Measurements from ENCODE around the gene ABHD4. TPM values are rescaled to one million over a fixed set of nuclear protein-coding genes. Genes with fewer than 3 reads are reported as not detected.

The ABHD4 gene
- total and polyA plus RNA-seq, 4 donors: 18.7 to 75.1 (median 47.9) TPM

- Histone ChIP-seq H3K9me3 (ENCODE audit: control insufficient read depth, insufficient read depth, low read length) (no peaks in the 10 kb centered on the region), H3K4me3 (ENCODE audit: low read depth, low read length) (no peak overlapping the region), H3K27ac (ENCODE audit: low read depth, low read length) (no peak overlapping the region), H3K36me3 (ENCODE audit: control insufficient read depth, insufficient read depth, low read length) (no peaks in the 10 kb centered on the region), H3K4me1 (ENCODE audit: control insufficient read depth, insufficient read depth, low read length) (no peaks in the 10 kb centered on the region), H3K27me3 (ENCODE audit: control insufficient read depth, insufficient read depth, low read length) (no peaks in the 10 kb centered on the region)
- DNase-seq (ENCODE audit: low read depth in 4 of 6, low spot score in 6 of 6): no peak
- WGBS (ENCODE audit: insufficient coverage): no CpG with 5 or more reads among the region's 2 CpGs
Measured at GRCh38 chr14:22651586-22651985, 53.5 kb downstream of the ABHD4 start.

GRCh38 chr14:22653012-22653621 is 55.0 kb downstream of the ABHD4 start:
- Histone ChIP-seq H3K9me3 (ENCODE audit: control insufficient read depth, insufficient read depth, low read length) (no peaks in the 10 kb centered on the region), H3K27ac (ENCODE audit: low read depth, low read length) (no peak overlapping the region), H3K27me3 (ENCODE audit: control insufficient read depth, insufficient read depth, low read length) (no peaks in the 10 kb centered on the region), H3K4me3 (ENCODE audit: low read depth, low read length) (no peak overlapping the region), H3K4me1 (ENCODE audit: control insufficient read depth, insufficient read depth, low read length) (no peaks in the 10 kb centered on the region), H3K36me3 (ENCODE audit: control insufficient read depth, insufficient read depth, low read length) (no peaks in the 10 kb centered on the region)
- WGBS (ENCODE audit: insufficient coverage): 5% methylated on average over 4 of the region's 4 CpGs
- DNase-seq (ENCODE audit: low read depth in 4 of 6, low spot score in 6 of 6): peak in 3 of 6 donors; percentile 6 to 54 (median 52)

GRCh38 chr14:22656226-22656625 is 58.1 kb downstream of the ABHD4 start:
- Histone ChIP-seq H3K27me3 (ENCODE audit: control insufficient read depth, insufficient read depth, low read length) (no peaks in the 10 kb centered on the region), H3K4me3 (ENCODE audit: low read depth, low read length) (no peak overlapping the region), H3K4me1 (ENCODE audit: control insufficient read depth, insufficient read depth, low read length) (no peaks in the 10 kb centered on the region), H3K36me3 (ENCODE audit: control insufficient read depth, insufficient read depth, low read length) (no peaks in the 10 kb centered on the region), H3K27ac (ENCODE audit: low read depth, low read length) (no peak overlapping the region), H3K9me3 (ENCODE audit: control insufficient read depth, insufficient read depth, low read length) (no peaks in the 10 kb centered on the region)
- DNase-seq (ENCODE audit: low read depth in 4 of 6, low spot score in 6 of 6): no peak
- 88% methylated on average over 2 of the region's 2 CpGs for WGBS (ENCODE audit: insufficient coverage)

DNA sequence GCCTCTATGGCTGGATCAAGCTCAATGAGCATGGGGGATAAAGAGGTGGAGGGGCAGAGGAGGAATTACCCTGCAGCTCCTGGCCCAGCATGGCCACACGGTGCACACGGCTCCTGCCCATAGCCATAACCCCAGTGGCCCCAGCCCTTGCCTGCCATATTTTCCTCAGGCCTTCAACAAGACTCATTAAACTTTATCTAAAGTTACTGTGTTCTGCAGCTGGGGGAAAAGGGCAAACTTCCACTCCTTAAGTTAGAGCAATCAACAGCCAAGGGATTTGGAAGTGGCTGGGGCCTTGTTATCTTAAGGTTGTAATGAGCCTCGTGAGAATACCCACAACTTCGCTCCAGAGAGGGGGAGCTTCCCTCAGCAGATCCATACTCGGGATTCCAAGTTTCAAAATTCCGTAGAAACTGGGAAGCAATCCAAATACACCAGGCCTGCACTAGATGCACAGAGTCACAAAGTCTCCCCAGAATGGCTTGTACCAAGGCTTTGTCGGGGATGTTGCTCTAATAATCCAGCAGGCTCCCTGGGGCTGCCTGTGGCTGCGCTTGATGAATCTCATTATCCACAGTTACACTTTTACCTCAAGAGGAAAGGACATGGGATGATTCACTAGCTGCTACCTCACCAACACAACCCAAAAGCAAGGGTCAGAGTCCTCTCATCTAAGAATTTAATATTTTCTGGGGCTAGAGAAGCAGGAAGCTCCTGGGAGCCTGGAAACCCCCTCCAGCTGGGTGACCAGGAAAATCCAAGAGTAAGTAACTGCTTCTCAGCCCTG is 59.0 kb downstream of the ABHD4 start:
- H3K27ac ChIP-seq (ENCODE audit: low read depth, low read length): no peak overlapping the region
- H3K9me3 ChIP-seq (ENCODE audit: control insufficient read depth, insufficient read depth, low read length): no peaks in the 10 kb centered on the region
- H3K4me3 ChIP-seq (ENCODE audit: low read depth, low read length): no peak overlapping the region
- no peaks in the 10 kb centered on the region for H3K36me3 ChIP-seq (ENCODE audit: control insufficient read depth, insufficient read depth, low read length)
- H3K4me1 ChIP-seq (ENCODE audit: control insufficient read depth, insufficient read depth, low read length): no peaks in the 10 kb centered on the region
- no peaks in the 10 kb centered on the region for H3K27me3 ChIP-seq (ENCODE audit: control insufficient read depth, insufficient read depth, low read length)
- no peak for DNase-seq (ENCODE audit: low read depth in 4 of 6, low spot score in 6 of 6)
- 33% methylated on average over 1 of the region's 8 CpGs for WGBS (ENCODE audit: insufficient coverage)

GRCh38 chr14:22657861-22658260 is 59.8 kb downstream of the ABHD4 start:
- DNase-seq (ENCODE audit: low read depth in 4 of 6, low spot score in 6 of 6): no peak
- H3K36me3 ChIP-seq (ENCODE audit: control insufficient read depth, insufficient read depth, low read length): no peaks in the 10 kb centered on the region
- H3K9me3 ChIP-seq (ENCODE audit: control insufficient read depth, insufficient read depth, low read length): no peaks in the 10 kb centered on the region
- H3K4me1 ChIP-seq (ENCODE audit: control insufficient read depth, insufficient read depth, low read length): no peaks in the 10 kb centered on the region
- H3K27me3 ChIP-seq (ENCODE audit: control insufficient read depth, insufficient read depth, low read length): no peaks in the 10 kb centered on the region
- WGBS (ENCODE audit: insufficient coverage): no CpG with 5 or more reads among the region's 1 CpG
- H3K4me3 ChIP-seq (ENCODE audit: low read depth, low read length): no peak overlapping the region
- H3K27ac ChIP-seq (ENCODE audit: low read depth, low read length): no peak overlapping the region

DNA sequence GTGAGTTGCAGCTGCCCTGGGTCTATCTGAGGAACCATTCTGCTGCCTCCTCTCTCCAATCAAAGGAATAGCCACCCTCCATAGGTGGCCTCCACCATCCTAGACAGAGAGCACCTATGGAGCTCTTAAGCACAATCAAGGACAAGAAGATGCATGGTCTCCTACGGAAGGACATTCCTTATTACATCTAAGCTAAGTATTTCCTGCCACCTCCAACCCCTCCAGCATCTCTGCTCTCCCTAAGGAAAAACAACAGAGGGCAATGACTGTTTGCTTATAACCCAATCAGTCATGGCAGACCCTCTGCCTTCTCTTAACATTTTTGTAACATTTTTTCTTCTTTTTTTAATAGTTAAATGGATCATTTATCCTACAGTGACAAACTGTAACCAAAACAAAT is 60.8 kb downstream of the ABHD4 start:
- H3K9me3 ChIP-seq (ENCODE audit: control insufficient read depth, insufficient read depth, low read length): no peaks in the 10 kb centered on the region

GRCh38 chr14:22660654-22661053 is 62.6 kb downstream of the ABHD4 start:
- 96% methylated on average over 4 of the region's 4 CpGs for WGBS (ENCODE audit: insufficient coverage)
- no peaks in the 10 kb centered on the region for H3K36me3 ChIP-seq (ENCODE audit: control insufficient read depth, insufficient read depth, low read length)
- no peaks in the 10 kb centered on the region for H3K9me3 ChIP-seq (ENCODE audit: control insufficient read depth, insufficient read depth, low read length)

More for the DNA sequence above, 60.8 kb downstream of the ABHD4 start:
- Histone ChIP-seq H3K4me1 (ENCODE audit: control insufficient read depth, insufficient read depth, low read length) (no peaks in the 10 kb centered on the region), H3K27ac (ENCODE audit: low read depth, low read length) (no peak overlapping the region), H3K4me3 (ENCODE audit: low read depth, low read length) (no peak overlapping the region), H3K27me3 (ENCODE audit: control insufficient read depth, insufficient read depth, low read length) (no peaks in the 10 kb centered on the region), H3K36me3 (ENCODE audit: control insufficient read depth, insufficient read depth, low read length) (no peaks in the 10 kb centered on the region)
- WGBS (ENCODE audit: insufficient coverage): 36% methylated on average over 1 of the region's 1 CpG
- DNase-seq (ENCODE audit: low read depth in 4 of 6, low spot score in 6 of 6): no peak

More at GRCh38 chr14:22660654-22661053, 62.6 kb downstream of the ABHD4 start:
- no peaks in the 10 kb centered on the region for H3K27me3 ChIP-seq (ENCODE audit: control insufficient read depth, insufficient read depth, low read length)
- H3K4me3 ChIP-seq (ENCODE audit: low read depth, low read length): no peak overlapping the region
- DNase-seq (ENCODE audit: low read depth in 4 of 6, low spot score in 6 of 6): no peak
- no peaks in the 10 kb centered on the region for H3K4me1 ChIP-seq (ENCODE audit: control insufficient read depth, insufficient read depth, low read length)
- H3K27ac ChIP-seq (ENCODE audit: low read depth, low read length): no peak overlapping the region

Other genes with a start within 250 kb of the ABHD4 start
- 100 to 1,000 TPM; 198 to 299 TPM for gene DAD1, start 9.1 kb upstream of the ABHD4 start, total RNA-seq
- 100 to 1,000 TPM; 189 to 201 TPM for gene DAD1, start 9.1 kb upstream of the ABHD4 start, polyA plus RNA-seq (ENCODE audit: insufficient read length in 2 of 2)
- gene OR6J1, start 46.1 kb downstream of the ABHD4 start, total RNA-seq: under 1 TPM in 1 of 2 donors, not detected in 1; 0.06 TPM
- under 1 TPM; 0.43 to 0.47 TPM for gene OR6J1, start 46.1 kb downstream of the ABHD4 start, polyA plus RNA-seq (ENCODE audit: insufficient read length in 2 of 2)
- gene OXA1L, start 168.4 kb downstream of the ABHD4 start, total RNA-seq: 10 to 100 TPM; 45.9 to 98.7 TPM
- gene OXA1L, start 168.4 kb downstream of the ABHD4 start, polyA plus RNA-seq (ENCODE audit: insufficient read length in 2 of 2): 10 to 100 TPM; 90.0 to 96.7 TPM
- 1 to 10 TPM; 8.5 to 8.8 TPM for gene SLC7A7, start 217.1 kb downstream of the ABHD4 start, total RNA-seq
- gene SLC7A7, start 217.1 kb downstream of the ABHD4 start, polyA plus RNA-seq (ENCODE audit: insufficient read length in 2 of 2): 10 to 100 TPM; 11.4 to 11.5 TPM
- 10 to 100 TPM; 21.1 to 66.6 TPM for gene MRPL52, start 231.6 kb downstream of the ABHD4 start, total RNA-seq
- gene MRPL52, start 231.6 kb downstream of the ABHD4 start, polyA plus RNA-seq (ENCODE audit: insufficient read length in 2 of 2): 100 to 1,000 TPM in 1 of 2 donors, 10 to 100 TPM in 1; 97.6 to 104 TPM
- 100 to 1,000 TPM in 1 of 2 donors, 10 to 100 TPM in 1; 67.0 to 262 TPM for gene MMP14, start 238.3 kb downstream of the ABHD4 start, total RNA-seq
- 10 to 100 TPM; 60.5 to 89.0 TPM for gene MMP14, start 238.3 kb downstream of the ABHD4 start, polyA plus RNA-seq (ENCODE audit: insufficient read length in 2 of 2)